ENCODE data around the gene PDE8A. TPM values are rescaled to one million over a fixed set of nuclear protein-coding genes. Genes with fewer than 3 reads are reported as not detected.
"Not testable (repeated sequence)": the region's sequence is repeated elsewhere in the genome, so short reads cannot be mapped to it uniquely, and the experiment has no call there.

PDE8A gene
- total RNA-seq, 6 experiments from 2014 or later, result 14.3 to 18.6 (median 16.6) TPM

DNA sequence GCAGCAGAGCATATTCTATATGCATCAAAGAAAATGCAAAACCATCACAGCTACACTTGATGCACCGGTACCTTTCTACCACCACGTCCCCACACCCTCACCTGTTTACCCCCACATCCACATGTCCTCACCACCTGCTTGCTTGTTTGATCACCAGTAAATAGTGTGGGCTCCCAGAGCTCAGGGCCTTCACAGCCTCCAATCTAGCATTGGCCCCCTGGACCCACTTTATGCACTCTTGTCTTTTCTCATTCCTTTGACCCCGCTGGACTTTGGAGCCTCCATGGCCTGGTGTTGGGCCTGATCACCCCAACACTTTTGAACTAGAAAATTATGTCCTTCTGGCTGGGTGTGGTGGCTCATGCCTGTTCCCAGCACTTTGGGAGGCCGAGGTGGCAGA, 190.1 kb downstream of the PDE8A start:
- DNase-seq, result no peak
- Mint-ChIP-seq H3K9me3 (peaks cover 28% of the 10 kb centered on the region), H3K27me3 (ENCODE audit: insufficient read depth) (peaks cover 12% of the 10 kb centered on the region), H3K27ac (no peak overlapping the region), H3K4me1 (ENCODE audit: low read depth) (peaks cover 13% of the 10 kb centered on the region), H3K36me3 (ENCODE audit: low read depth) (peaks cover 22% of the 10 kb centered on the region), H3K4me3 (no peak overlapping the region)
- TF ChIP-seq, protein P1, sequence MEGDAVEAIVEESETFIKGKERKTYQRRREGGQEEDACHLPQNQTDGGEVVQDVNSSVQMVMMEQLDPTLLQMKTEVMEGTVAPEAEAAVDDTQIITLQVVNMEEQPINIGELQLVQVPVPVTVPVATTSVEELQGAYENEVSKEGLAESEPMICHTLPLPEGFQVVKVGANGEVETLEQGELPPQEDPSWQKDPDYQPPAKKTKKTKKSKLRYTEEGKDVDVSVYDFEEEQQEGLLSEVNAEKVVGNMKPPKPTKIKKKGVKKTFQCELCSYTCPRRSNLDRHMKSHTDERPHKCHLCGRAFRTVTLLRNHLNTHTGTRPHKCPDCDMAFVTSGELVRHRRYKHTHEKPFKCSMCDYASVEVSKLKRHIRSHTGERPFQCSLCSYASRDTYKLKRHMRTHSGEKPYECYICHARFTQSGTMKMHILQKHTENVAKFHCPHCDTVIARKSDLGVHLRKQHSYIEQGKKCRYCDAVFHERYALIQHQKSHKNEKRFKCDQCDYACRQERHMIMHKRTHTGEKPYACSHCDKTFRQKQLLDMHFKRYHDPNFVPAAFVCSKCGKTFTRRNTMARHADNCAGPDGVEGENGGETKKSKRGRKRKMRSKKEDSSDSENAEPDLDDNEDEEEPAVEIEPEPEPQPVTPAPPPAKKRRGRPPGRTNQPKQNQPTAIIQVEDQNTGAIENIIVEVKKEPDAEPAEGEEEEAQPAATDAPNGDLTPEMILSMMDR (IDR thresholded peaks at IDR 0.05), result no peak

DNA sequence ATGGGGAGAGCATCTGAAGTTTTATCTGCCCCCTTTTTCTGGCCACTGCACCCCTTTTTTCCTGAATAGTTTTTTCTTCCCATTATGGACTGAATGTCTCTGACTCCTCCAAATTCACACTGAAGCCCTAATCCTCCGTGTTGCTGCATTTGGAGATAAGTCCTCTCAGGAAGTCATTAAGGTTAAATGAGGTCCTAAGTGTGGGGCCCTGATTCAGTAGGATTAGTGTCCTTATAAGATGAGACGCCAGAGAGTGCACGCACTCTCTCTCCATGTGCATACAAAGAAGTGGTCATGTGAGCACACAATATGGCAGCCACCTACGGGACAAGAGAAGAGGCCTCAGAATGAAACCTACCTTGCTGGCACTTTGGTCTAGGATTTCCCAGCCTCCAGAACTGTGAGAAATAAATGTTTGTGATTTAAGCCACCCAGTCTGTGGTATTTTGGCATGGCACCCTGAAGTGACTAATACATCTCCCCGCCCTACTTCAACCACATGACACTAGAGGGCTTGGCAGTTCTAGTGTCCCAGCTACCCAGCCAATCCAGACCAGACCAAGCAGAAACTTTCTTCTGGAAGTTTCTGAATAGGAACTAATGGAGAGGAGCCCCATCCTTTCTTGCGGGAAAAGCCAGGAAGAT, 191.3 kb downstream of the PDE8A start:
- H3K27me3 Mint-ChIP-seq (ENCODE audit: insufficient read depth), result peaks cover 7% of the 10 kb centered on the region
- TF ChIP-seq, protein P1 (IDR thresholded peaks at IDR 0.05), result no peak
- H3K36me3 Mint-ChIP-seq (ENCODE audit: low read depth), result peaks cover 22% of the 10 kb centered on the region
- DNase-seq, result no peak
- no peak overlapping the region for H3K27ac Mint-ChIP-seq
- peaks cover 23% of the 10 kb centered on the region for H3K4me1 Mint-ChIP-seq (ENCODE audit: low read depth)
- H3K4me3 Mint-ChIP-seq, result no peak overlapping the region
- H3K9me3 Mint-ChIP-seq, result peaks cover 28% of the 10 kb centered on the region

- H3K27ac Mint-ChIP-seq; H3K27me3 Mint-ChIP-seq (ENCODE audit: insufficient read depth); DNase-seq; H3K4me3 Mint-ChIP-seq: not testable (repeated sequence)
- H3K4me1 Mint-ChIP-seq (ENCODE audit: low read depth), result peaks cover 23% of the 10 kb centered on the region
- H3K9me3 Mint-ChIP-seq, result peaks cover 28% of the 10 kb centered on the region
- H3K36me3 Mint-ChIP-seq (ENCODE audit: low read depth), result peaks cover 22% of the 10 kb centered on the region
Measured at GRCh38 chr15:85173630-85174029, 192.0 kb downstream of the PDE8A start.

GRCh38 chr15:85174521-85174920, 192.9 kb downstream of the PDE8A start:
- DNase-seq, result no peak
- TF ChIP-seq, protein P1 (IDR thresholded peaks at IDR 0.05), result no peak
- H3K4me1 Mint-ChIP-seq (ENCODE audit: low read depth), result peaks cover 23% of the 10 kb centered on the region
- H3K27ac Mint-ChIP-seq, result no peak overlapping the region
- peaks cover 28% of the 10 kb centered on the region for H3K9me3 Mint-ChIP-seq
- peaks cover 22% of the 10 kb centered on the region for H3K36me3 Mint-ChIP-seq (ENCODE audit: low read depth)
- no peak overlapping the region for H3K4me3 Mint-ChIP-seq
- peaks cover 4% of the 10 kb centered on the region for H3K27me3 Mint-ChIP-seq (ENCODE audit: insufficient read depth)

GRCh38 chr15:85177042-85177515, 195.4 kb downstream of the PDE8A start:
- H3K4me1 Mint-ChIP-seq (ENCODE audit: low read depth), result peaks cover 23% of the 10 kb centered on the region
- H3K36me3 Mint-ChIP-seq (ENCODE audit: low read depth); H3K27me3 Mint-ChIP-seq (ENCODE audit: insufficient read depth): not testable (repeated sequence)
- peak overlapping the region; percentile 2; the same call in 1 of the 2 replicates for H3K27ac Mint-ChIP-seq
- peaks cover 12% of the 10 kb centered on the region for H3K9me3 Mint-ChIP-seq
- peak; percentile 59 for DNase-seq
- H3K4me3 Mint-ChIP-seq, result peak overlapping the region; percentile 26; the same call in 1 of the 2 replicates

DNA sequence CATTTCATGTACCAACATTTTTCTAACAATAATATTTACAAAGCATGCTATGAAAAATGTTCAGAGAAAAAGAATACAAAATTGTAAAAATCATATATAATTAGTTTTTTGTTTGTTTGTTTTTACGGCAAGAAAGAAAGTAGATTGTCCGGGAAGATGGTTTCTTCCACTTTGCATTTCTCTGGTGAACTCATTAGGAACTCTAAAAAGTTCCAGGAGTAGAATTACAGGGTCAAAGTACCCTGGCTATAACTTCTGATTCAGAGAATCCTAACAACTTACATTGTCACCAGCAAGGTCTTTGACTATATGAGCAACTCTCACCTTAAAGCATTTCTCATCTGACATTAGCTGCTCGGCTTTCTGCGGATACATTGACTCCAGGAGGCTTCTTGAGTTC, 196.7 kb downstream of the PDE8A start:
- Mint-ChIP-seq H3K4me3 (no peak overlapping the region), H3K27me3 (ENCODE audit: insufficient read depth) (peaks cover 7% of the 10 kb centered on the region), H3K27ac (no peak overlapping the region), H3K36me3 (ENCODE audit: low read depth) (no peaks in the 10 kb centered on the region; the same call in 1 of the 2 replicates), H3K4me1 (ENCODE audit: low read depth) (peaks cover 16% of the 10 kb centered on the region), H3K9me3 (0 out of 2 replicates have a peak, but pooled peaks cover under 1% of the 10 kb centered on the region)
- TF ChIP-seq, protein P1 (IDR thresholded peaks at IDR 0.05), result no peak
- DNase-seq, result no peak
